Measurements from ENCODE around the gene APBB2.

DNA sequence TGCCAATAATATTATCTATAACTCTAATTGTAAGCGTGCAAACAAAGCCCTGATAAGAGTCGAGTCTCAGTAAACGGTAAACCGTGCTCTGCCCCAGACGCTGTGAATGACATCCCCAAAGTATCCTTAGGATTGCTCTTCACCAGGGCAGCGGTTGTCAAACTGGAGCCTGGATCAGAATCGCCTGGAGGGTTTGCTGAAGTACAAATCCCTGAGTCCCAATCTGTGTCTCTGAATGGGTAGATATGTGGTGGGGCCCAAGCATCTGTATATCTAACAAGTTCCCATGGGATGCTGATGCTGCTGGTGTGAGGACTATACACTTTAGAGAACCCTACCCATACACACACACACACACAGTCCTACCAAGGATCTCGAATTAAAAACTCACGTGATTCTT is 813 bp upstream of the APBB2 start:
- TF ChIP-seq POLR2AphosphoS5 (IDR thresholded peaks at IDR 0.05), result no peak
- TF ChIP-seq, protein P1, sequence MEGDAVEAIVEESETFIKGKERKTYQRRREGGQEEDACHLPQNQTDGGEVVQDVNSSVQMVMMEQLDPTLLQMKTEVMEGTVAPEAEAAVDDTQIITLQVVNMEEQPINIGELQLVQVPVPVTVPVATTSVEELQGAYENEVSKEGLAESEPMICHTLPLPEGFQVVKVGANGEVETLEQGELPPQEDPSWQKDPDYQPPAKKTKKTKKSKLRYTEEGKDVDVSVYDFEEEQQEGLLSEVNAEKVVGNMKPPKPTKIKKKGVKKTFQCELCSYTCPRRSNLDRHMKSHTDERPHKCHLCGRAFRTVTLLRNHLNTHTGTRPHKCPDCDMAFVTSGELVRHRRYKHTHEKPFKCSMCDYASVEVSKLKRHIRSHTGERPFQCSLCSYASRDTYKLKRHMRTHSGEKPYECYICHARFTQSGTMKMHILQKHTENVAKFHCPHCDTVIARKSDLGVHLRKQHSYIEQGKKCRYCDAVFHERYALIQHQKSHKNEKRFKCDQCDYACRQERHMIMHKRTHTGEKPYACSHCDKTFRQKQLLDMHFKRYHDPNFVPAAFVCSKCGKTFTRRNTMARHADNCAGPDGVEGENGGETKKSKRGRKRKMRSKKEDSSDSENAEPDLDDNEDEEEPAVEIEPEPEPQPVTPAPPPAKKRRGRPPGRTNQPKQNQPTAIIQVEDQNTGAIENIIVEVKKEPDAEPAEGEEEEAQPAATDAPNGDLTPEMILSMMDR (IDR thresholded peaks at IDR 0.05), result no peak

All from prostate gland (tissue), 2 donors.